Measurements from ENCODE around the gene SLC13A3. TPM values are rescaled to one million over a fixed set of nuclear protein-coding genes. Genes with fewer than 3 reads are reported as not detected.

SLC13A3 gene
- total and polyA plus RNA-seq, 2 donors (not counting 3 experiments of a cell fraction or from before 2014, with no cell fraction given): 0.11 to 0.40 TPM

DNA sequence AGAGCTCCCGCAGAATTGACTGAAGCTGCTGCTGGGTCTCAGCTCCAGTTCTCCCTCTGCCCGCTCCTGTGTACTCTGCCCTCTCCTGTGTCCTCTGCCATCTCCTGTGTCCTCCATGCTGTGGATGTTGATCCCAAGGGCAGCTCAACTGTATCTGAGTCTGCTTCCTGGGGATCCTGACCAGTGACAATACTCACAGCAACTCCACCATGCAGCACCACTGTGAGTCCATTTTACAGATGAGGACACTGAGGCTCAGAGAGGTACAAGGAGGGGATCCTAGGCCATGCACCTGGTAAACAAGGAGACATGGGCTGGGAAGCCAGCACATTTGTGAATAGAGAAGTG, 29.4 kb upstream of the SLC13A3 start:
- Histone ChIP-seq H3K36me3 (ENCODE audit: control insufficient read depth in 2 of 2, extremely low read depth in 1 of 2, insufficient read depth in 2 of 2, low read length in 2 of 2) (peaks cover 0 to 1% of the 10 kb centered on the region in 2 experiments), H3K9me3 (replicated peaks; ENCODE audit: control insufficient read depth, insufficient read depth, low read length) (no peaks in the 10 kb centered on the region), H3K79me2 (ENCODE audit: control insufficient read depth, insufficient read depth, low read length) (peaks cover 4% of the 10 kb centered on the region), H3K27ac (ENCODE audit: insufficient read depth, low read depth, low read length) (no peak overlapping the region), H2AFZ (ENCODE audit: low read depth, low read length) (no peak overlapping the region), H3K4me2 (ENCODE audit: insufficient read depth, low read length) (no peak overlapping the region), H3K4me1 (ENCODE audit: control insufficient read depth, extremely low read depth, insufficient read depth, low read length) (peaks cover 3% of the 10 kb centered on the region), H3K9ac (replicated peaks; ENCODE audit: extremely low read depth, insufficient read depth, low read length) (no peak overlapping the region), H3K27me3 (ENCODE audit: control insufficient read depth in 2 of 2, insufficient read depth in 2 of 2, low read length in 2 of 2) (no peaks in the 10 kb centered on the region), H4K20me1 (replicated peaks; ENCODE audit: control insufficient read depth, extremely low read depth, insufficient read depth, low read length) (no peaks in the 10 kb centered on the region), H3K9me1 (replicated peaks; ENCODE audit: control insufficient read depth, extremely low read depth, insufficient read depth, low read length) (no peaks in the 10 kb centered on the region), H3K4me3 (replicated peaks in 1 of 3; ENCODE audit: insufficient read depth in 1 of 3, low read depth in 1 of 3, low read length in 3 of 3) (no peak overlapping the region)
- no TSS peak for BruUV-seq (replicated peaks)
- ChIA-PET CTCF (interaction anchor here (0.7 to 6.0 kb wide), 16 partner anchors 9 to 548 kb away, joined by 3 to 49 read pairs (median 4); partner anchors contain the start of gene TP53RK), POLR2A (interaction anchor here (0.6 kb wide), 1 partner anchor 23 kb away, joined by 3 read pairs; no protein-coding TSS in a partner anchor)
- FAIRE-seq (no peak), DNase-seq (ENCODE audit: low read depth, low spot score) (no peak)
- intact Hi-C loops (cut with micrococcal nuclease): loop anchor here (1.0 to 2.0 kb wide), 4 partner anchors 118 to 548 kb away; no protein-coding TSS in a partner anchor
- dilution Hi-C loops (cut with MboI; ENCODE audit: extremely low pct_ligation_motif_present, low sequenced_read_pairs): no loop called here
- no peak for TF ChIP-seq POLR2A (IDR thresholded peaks at IDR 0.05; ENCODE audit: low read depth, low read length)
- TF ChIP-seq JUN (IDR thresholded peaks at IDR 0.05; ENCODE audit: borderline replicate concordance, insufficient read depth, insufficient read length, low read depth): no peak
- no peak for TF ChIP-seq POLR2AphosphoS5 (IDR thresholded peaks at IDR 0.05; ENCODE audit: insufficient read depth, low read depth, low read length)
- TF ChIP-seq, protein P1, sequence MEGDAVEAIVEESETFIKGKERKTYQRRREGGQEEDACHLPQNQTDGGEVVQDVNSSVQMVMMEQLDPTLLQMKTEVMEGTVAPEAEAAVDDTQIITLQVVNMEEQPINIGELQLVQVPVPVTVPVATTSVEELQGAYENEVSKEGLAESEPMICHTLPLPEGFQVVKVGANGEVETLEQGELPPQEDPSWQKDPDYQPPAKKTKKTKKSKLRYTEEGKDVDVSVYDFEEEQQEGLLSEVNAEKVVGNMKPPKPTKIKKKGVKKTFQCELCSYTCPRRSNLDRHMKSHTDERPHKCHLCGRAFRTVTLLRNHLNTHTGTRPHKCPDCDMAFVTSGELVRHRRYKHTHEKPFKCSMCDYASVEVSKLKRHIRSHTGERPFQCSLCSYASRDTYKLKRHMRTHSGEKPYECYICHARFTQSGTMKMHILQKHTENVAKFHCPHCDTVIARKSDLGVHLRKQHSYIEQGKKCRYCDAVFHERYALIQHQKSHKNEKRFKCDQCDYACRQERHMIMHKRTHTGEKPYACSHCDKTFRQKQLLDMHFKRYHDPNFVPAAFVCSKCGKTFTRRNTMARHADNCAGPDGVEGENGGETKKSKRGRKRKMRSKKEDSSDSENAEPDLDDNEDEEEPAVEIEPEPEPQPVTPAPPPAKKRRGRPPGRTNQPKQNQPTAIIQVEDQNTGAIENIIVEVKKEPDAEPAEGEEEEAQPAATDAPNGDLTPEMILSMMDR (IDR thresholded peaks at IDR 0.05; ENCODE audit: extremely low read depth in 1 of 2, insufficient read depth in 1 of 2, low read depth in 1 of 2, low read length in 2 of 2): no peak
- no peak for TF ChIP-seq FOS (IDR thresholded peaks at IDR 0.05; ENCODE audit: borderline replicate concordance, insufficient read depth, low read length)
- TF ChIP-seq EZH2 (IDR thresholded peaks at IDR 0.05; ENCODE audit: borderline replicate concordance, low read depth, low read length, severe bottlenecking): no peak
- TF ChIP-seq, protein P2, sequence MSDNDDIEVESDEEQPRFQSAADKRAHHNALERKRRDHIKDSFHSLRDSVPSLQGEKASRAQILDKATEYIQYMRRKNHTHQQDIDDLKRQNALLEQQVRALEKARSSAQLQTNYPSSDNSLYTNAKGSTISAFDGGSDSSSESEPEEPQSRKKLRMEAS (IDR thresholded peaks at IDR 0.05; ENCODE audit: insufficient read depth, insufficient read length): no peak
- TF ChIP-seq MYC (IDR thresholded peaks at IDR 0.05; ENCODE audit: low read depth, low read length): no peak
- no peak for TF ChIP-seq GATA2 (IDR thresholded peaks at IDR 0.05; ENCODE audit: insufficient read depth, insufficient read length, low read depth, low read length)
